SK-N-SH (cell line): ENCODE data around the gene ULBP1.
"Not testable (repeated sequence)": the region's sequence is repeated elsewhere in the genome, so short reads cannot be mapped to it uniquely, and the experiment has no call there.

ENCODE experiments used
- CHD2 ChIP-seq: fragments of 150-350 bp; IDR thresholded peaks from 2 replicates; pipeline ENCODE4 v1.6.1; 2018; ENCODE audit warnings: low read length; ENCODE audit not compliant: partially characterized antibody
- EP300 ChIP-seq, 2 experiments: IDR thresholded peaks; 2 replicates each; pipeline versions ENCODE4 v1.4.0 to v1.6.1; 2012; ENCODE audit warnings: borderline replicate concordance in 1 of 2, low read depth in 1 of 2, low read length in 1 of 2
- EZH2phosphoT487 ChIP-seq: fragments of 200-600 bp; sonication (generic); IDR thresholded peaks from 2 replicates; pipeline ENCODE4 v1.6.1; 2017; ENCODE audit warnings: low read depth, mixed run types, mild to moderate bottlenecking, antibody characterized with exemption, moderate library complexity, borderline replicate concordance
- FOXM1 ChIP-seq: IDR thresholded peaks from 2 replicates; pipeline ENCODE4 v1.4.0; 2012; ENCODE audit warnings: low read depth, mild to moderate bottlenecking
- GATA2 ChIP-seq: sonication (generic); formaldehyde crosslinking; IDR thresholded peaks from 2 replicates; pipeline ENCODE4 v1.5.0; 2020; ENCODE audit warnings: mild to moderate bottlenecking, missing genetic modification reagents
- MXI1 ChIP-seq: IDR thresholded peaks from 2 replicates; pipeline ENCODE4 v1.6.1; 2012; ENCODE audit warnings: mild to moderate bottlenecking, low read depth, low read length, improper control_type of control experiment
- POLR2AphosphoS5 ChIP-seq: IDR thresholded peaks from 2 replicates; pipeline ENCODE4 v1.6.1; 2012; ENCODE audit warnings: low read depth, low read length
- RCOR1 ChIP-seq: fragments of 150-350 bp; IDR thresholded peaks from 2 replicates; pipeline ENCODE4 v1.6.1; 2017; ENCODE audit warnings: antibody characterized with exemption, low read length
- RFX5 ChIP-seq: IDR thresholded peaks from 2 replicates; pipeline ENCODE4 v1.6.1; 2012; ENCODE audit warnings: mild to moderate bottlenecking, improper control_type of control experiment, low read length
- TCF12 ChIP-seq: IDR thresholded peaks from 2 replicates; pipeline ENCODE4 v1.4.0; 2012
- YY1 ChIP-seq: IDR thresholded peaks from 2 replicates; pipeline ENCODE4 v1.4.0; 2012; ENCODE audit warnings: low read depth, mild to moderate bottlenecking
- TF ChIP-seq, protein P1 (sequence below): fragments of 200-600 bp; sonication (generic); IDR thresholded peaks from 2 replicates; pipeline ENCODE4 v1.6.1; 2017; ENCODE audit warnings: antibody characterized with exemption, mild to moderate bottlenecking, moderate library complexity
- TF ChIP-seq, protein P2 (sequence below): IDR thresholded peaks from 2 replicates; pipeline ENCODE4 v1.6.1; 2012; ENCODE audit warnings: mild to moderate bottlenecking, low read depth, low read length, moderate library complexity
- TF ChIP-seq, protein P3 (sequence below): IDR thresholded peaks from 2 replicates; pipeline ENCODE4 v1.4.0; 2012; ENCODE audit warnings: low read depth

DNA sequence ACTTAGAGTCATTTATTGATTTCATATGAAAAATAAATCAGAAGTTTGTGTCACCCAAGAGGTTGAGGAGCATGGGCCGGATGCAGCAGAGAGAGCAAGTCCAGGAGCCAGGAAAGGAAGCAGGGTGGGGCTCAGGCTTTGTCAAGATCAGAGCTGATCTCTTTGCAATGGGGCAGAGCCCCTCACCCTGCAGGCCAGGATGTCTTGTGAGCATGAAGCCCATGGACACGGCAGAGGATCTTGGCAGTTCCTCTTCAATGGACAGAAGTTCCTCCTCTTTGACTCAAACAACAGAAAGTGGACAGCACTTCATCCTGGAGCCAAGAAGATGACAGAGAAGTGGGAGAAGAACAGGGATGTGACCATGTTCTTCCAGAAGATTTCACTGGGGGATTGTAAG is 5.2 kb downstream of the ULBP1 start:
- TF ChIP-seq, protein P1, sequence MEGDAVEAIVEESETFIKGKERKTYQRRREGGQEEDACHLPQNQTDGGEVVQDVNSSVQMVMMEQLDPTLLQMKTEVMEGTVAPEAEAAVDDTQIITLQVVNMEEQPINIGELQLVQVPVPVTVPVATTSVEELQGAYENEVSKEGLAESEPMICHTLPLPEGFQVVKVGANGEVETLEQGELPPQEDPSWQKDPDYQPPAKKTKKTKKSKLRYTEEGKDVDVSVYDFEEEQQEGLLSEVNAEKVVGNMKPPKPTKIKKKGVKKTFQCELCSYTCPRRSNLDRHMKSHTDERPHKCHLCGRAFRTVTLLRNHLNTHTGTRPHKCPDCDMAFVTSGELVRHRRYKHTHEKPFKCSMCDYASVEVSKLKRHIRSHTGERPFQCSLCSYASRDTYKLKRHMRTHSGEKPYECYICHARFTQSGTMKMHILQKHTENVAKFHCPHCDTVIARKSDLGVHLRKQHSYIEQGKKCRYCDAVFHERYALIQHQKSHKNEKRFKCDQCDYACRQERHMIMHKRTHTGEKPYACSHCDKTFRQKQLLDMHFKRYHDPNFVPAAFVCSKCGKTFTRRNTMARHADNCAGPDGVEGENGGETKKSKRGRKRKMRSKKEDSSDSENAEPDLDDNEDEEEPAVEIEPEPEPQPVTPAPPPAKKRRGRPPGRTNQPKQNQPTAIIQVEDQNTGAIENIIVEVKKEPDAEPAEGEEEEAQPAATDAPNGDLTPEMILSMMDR, result not testable (repeated sequence)
- TF ChIP-seq TCF12; GATA2 (CRISPR knock-in tag); MXI1; YY1; RCOR1; POLR2AphosphoS5; EP300 (IDR thresholded peaks at IDR 0.05; ENCODE audit: borderline replicate concordance in 1 of 2, low read depth in 1 of 2, low read length in 1 of 2); EZH2phosphoT487; FOXM1; RFX5; CHD2: not testable (repeated sequence)
- TF ChIP-seq, protein P2, sequence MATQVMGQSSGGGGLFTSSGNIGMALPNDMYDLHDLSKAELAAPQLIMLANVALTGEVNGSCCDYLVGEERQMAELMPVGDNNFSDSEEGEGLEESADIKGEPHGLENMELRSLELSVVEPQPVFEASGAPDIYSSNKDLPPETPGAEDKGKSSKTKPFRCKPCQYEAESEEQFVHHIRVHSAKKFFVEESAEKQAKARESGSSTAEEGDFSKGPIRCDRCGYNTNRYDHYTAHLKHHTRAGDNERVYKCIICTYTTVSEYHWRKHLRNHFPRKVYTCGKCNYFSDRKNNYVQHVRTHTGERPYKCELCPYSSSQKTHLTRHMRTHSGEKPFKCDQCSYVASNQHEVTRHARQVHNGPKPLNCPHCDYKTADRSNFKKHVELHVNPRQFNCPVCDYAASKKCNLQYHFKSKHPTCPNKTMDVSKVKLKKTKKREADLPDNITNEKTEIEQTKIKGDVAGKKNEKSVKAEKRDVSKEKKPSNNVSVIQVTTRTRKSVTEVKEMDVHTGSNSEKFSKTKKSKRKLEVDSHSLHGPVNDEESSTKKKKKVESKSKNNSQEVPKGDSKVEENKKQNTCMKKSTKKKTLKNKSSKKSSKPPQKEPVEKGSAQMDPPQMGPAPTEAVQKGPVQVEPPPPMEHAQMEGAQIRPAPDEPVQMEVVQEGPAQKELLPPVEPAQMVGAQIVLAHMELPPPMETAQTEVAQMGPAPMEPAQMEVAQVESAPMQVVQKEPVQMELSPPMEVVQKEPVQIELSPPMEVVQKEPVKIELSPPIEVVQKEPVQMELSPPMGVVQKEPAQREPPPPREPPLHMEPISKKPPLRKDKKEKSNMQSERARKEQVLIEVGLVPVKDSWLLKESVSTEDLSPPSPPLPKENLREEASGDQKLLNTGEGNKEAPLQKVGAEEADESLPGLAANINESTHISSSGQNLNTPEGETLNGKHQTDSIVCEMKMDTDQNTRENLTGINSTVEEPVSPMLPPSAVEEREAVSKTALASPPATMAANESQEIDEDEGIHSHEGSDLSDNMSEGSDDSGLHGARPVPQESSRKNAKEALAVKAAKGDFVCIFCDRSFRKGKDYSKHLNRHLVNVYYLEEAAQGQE, result not testable (repeated sequence)
- TF ChIP-seq, protein P3, sequence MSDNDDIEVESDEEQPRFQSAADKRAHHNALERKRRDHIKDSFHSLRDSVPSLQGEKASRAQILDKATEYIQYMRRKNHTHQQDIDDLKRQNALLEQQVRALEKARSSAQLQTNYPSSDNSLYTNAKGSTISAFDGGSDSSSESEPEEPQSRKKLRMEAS, result not testable (repeated sequence)
